Activated naive CD8-positive, alpha-beta T cell treated with anti-CD3 and anti-CD28 coated beads, Interleukin-2, amount 50 U/mL, for 24 hours (primary cell): ENCODE measurements around the gene MRC1.
A peak's percentile ranks its signal among the peaks of the same experiment; 100 is the strongest.

Experiments used
- ATAC-seq: fragments of 150-1000 bp; cut with Tn5 transposase; one replicate; pipeline ENCODE4 v1.10.0; 2021
- DNase-seq: peaks from one replicate; pipeline ENCODE4 v3.0.0; 2021
- H3K27ac Mint-ChIP-seq: one replicate; pipeline ENCODE4 v1.8.0; 2021; ENCODE audit warnings: mild to moderate bottlenecking, mixed read lengths
- H3K27me3 Mint-ChIP-seq: one replicate; pipeline ENCODE4 v1.8.0; 2021; ENCODE audit warnings: mixed read lengths
- H3K36me3 Mint-ChIP-seq: one replicate; pipeline ENCODE4 v1.8.0; 2021; ENCODE audit warnings: low read depth, mixed read lengths
- H3K4me1 Mint-ChIP-seq: one replicate; pipeline ENCODE4 v1.8.0; 2021; ENCODE audit warnings: mixed read lengths
- H3K4me3 Mint-ChIP-seq: one replicate; pipeline ENCODE4 v1.8.0; 2021; ENCODE audit warnings: mild to moderate bottlenecking, moderate library complexity, mixed read lengths
- H3K9me3 Mint-ChIP-seq: one replicate; pipeline ENCODE4 v1.8.0; 2021; ENCODE audit warnings: mixed read lengths

Gene MRC1

GRCh38 chr10:17880601-17881000 lies 71.5 kb downstream of the MRC1 start:
- ATAC-seq (no peak), DNase-seq (no peak)
- Mint-ChIP-seq H3K27ac (no peak overlapping the region), H3K9me3 (no peaks in the 10 kb centered on the region), H3K36me3 (no peaks in the 10 kb centered on the region), H3K4me1 (no peaks in the 10 kb centered on the region), H3K4me3 (no peak overlapping the region), H3K27me3 (no peaks in the 10 kb centered on the region)

- Mint-ChIP-seq H3K27ac (no peak overlapping the region), H3K9me3 (no peaks in the 10 kb centered on the region), H3K4me3 (no peak overlapping the region), H3K36me3 (no peaks in the 10 kb centered on the region), H3K27me3 (no peaks in the 10 kb centered on the region), H3K4me1 (no peaks in the 10 kb centered on the region)
- DNase-seq (no peak), ATAC-seq (no peak)
These were observed 73.4 kb downstream of the MRC1 start for GRCh38 chr10:17882557-17882956.

GRCh38 chr10:17883621-17884020 lies 74.5 kb downstream of the MRC1 start:
- Mint-ChIP-seq H3K9me3 (no peaks in the 10 kb centered on the region), H3K4me3 (no peak overlapping the region), H3K36me3 (no peaks in the 10 kb centered on the region), H3K27me3 (no peaks in the 10 kb centered on the region), H3K27ac (no peak overlapping the region), H3K4me1 (no peaks in the 10 kb centered on the region)
- DNase-seq, result no peak
- ATAC-seq, result no peak

DNA sequence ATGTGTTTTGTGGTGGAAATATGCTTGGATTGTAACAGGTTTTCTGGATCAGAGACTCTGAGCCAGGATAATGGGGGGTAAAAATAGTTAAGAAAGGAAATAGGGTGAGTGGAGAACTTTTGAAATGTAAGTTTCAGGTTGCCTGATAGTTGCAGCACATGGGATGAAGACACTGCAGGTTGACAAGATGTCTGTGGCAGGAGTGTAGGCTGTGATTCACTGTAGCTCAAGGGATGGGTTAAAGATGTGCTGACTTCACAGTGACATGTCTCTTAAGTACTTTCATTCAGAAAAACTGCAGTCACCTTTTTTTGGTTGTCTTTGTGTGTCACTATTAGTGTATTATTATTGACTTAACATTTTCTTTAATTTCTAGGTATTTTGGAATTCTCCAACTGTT lies 79.0 kb downstream of the MRC1 start:
- H3K4me3 Mint-ChIP-seq, result no peak overlapping the region
- no peaks in the 10 kb centered on the region for H3K4me1 Mint-ChIP-seq
- H3K36me3 Mint-ChIP-seq, result no peaks in the 10 kb centered on the region
- no peaks in the 10 kb centered on the region for H3K9me3 Mint-ChIP-seq
- H3K27ac Mint-ChIP-seq, result no peak overlapping the region
- no peak for DNase-seq
- no peak for ATAC-seq
- H3K27me3 Mint-ChIP-seq, result peaks cover 2% of the 10 kb centered on the region

- Mint-ChIP-seq H3K9me3 (no peaks in the 10 kb centered on the region), H3K27ac (no peak overlapping the region), H3K4me1 (no peaks in the 10 kb centered on the region), H3K27me3 (peaks cover 2% of the 10 kb centered on the region), H3K36me3 (no peaks in the 10 kb centered on the region), H3K4me3 (no peak overlapping the region)
- DNase-seq, result no peak
- ATAC-seq, result no peak
These were observed 82.3 kb downstream of the MRC1 start for GRCh38 chr10:17891435-17891834.

DNA sequence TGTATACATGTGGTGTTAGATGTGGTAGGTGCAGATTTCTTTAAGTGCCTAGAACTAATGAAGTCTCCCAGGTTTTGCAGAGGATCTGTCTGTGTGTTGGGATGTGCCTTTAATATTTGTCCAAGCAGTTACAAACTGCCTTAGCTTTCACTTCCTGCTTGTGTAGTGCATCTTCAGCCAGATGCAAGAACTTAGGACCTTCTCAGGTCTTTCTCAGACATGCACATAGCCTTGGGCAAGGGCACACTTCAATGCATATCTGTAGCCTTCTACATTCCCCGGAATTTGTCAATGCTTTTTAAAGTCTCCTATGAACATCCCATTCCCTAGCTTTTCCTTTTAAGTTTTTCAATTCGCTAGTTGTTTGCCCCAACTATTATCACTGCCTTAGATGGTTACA lies 95.4 kb downstream of the MRC1 start:
- no peaks in the 10 kb centered on the region for H3K9me3 Mint-ChIP-seq

GRCh38 chr10:17905491-17905890 lies 96.3 kb downstream of the MRC1 start:
- ATAC-seq (no peak), DNase-seq (no peak)
- Mint-ChIP-seq H3K4me1 (no peaks in the 10 kb centered on the region), H3K4me3 (no peak overlapping the region), H3K27me3 (no peaks in the 10 kb centered on the region), H3K36me3 (no peaks in the 10 kb centered on the region), H3K9me3 (no peaks in the 10 kb centered on the region), H3K27ac (no peak overlapping the region)

More for the DNA sequence above, 95.4 kb downstream of the MRC1 start:
- Mint-ChIP-seq H3K27me3 (no peaks in the 10 kb centered on the region), H3K4me3 (no peak overlapping the region), H3K36me3 (no peaks in the 10 kb centered on the region), H3K4me1 (no peaks in the 10 kb centered on the region), H3K27ac (no peak overlapping the region)
- no peak for DNase-seq
- ATAC-seq, result no peak

GRCh38 chr10:17906002-17906401 lies 96.9 kb downstream of the MRC1 start:
- H3K36me3 Mint-ChIP-seq, result no peaks in the 10 kb centered on the region
- DNase-seq (no peak), ATAC-seq (no peak)
- no peak overlapping the region for H3K27ac Mint-ChIP-seq
- H3K27me3 Mint-ChIP-seq, result no peaks in the 10 kb centered on the region
- no peak overlapping the region for H3K4me3 Mint-ChIP-seq
- no peaks in the 10 kb centered on the region for H3K4me1 Mint-ChIP-seq
- no peaks in the 10 kb centered on the region for H3K9me3 Mint-ChIP-seq

DNA sequence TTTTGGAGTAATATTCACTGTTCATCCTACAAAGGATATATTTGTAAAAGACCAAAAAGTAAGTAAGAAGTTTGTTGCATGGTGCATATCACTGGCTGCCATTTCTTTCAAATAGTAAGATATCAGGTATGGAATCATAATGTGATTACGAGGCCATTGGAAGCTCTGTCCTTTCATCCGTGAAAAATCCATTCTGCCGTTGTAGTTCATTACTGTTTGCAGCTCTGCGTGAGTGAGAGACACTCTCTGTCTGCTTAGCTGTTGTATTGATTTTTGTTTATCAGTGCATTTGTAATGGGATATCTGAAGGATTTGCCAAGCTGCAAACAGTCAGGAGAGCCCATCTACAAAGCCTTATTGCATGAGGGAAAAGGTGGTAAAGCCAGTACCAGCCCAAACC lies 98.5 kb downstream of the MRC1 start:
- Mint-ChIP-seq H3K4me1 (no peaks in the 10 kb centered on the region), H3K4me3 (no peak overlapping the region), H3K27me3 (no peaks in the 10 kb centered on the region), H3K36me3 (no peaks in the 10 kb centered on the region), H3K27ac (no peak overlapping the region), H3K9me3 (no peaks in the 10 kb centered on the region)
- no peak for ATAC-seq
- no peak for DNase-seq

GRCh38 chr10:17910125-17910789 lies 101.1 kb downstream of the MRC1 start:
- Mint-ChIP-seq H3K9me3 (no peaks in the 10 kb centered on the region), H3K36me3 (no peaks in the 10 kb centered on the region), H3K27me3 (no peaks in the 10 kb centered on the region), H3K27ac (no peak overlapping the region), H3K4me3 (no peak overlapping the region), H3K4me1 (no peaks in the 10 kb centered on the region)
- ATAC-seq (no peak), DNase-seq (peak; percentile 3)

DNA sequence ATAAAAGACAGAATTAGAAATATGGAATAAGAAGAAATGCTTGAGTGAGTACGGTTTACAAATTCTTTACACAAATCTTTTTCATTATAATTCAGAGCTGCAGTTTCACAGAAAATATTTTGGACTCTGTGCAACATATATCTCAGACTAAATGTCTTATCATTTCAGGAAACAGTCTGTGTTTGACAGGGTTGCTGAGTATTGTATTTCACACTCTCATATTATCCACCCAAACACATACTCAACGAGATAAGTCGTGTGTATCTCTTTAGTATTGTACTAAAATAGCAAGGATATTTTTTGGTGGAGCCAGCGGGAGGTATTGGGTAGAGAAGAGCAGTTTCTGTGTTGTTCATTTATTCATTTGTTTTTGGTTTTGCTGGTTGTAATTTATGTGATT lies 103.6 kb downstream of the MRC1 start:
- Mint-ChIP-seq H3K27ac (no peak overlapping the region), H3K27me3 (no peaks in the 10 kb centered on the region), H3K36me3 (no peaks in the 10 kb centered on the region), H3K4me1 (no peaks in the 10 kb centered on the region), H3K4me3 (no peak overlapping the region), H3K9me3 (no peaks in the 10 kb centered on the region)
- no peak for DNase-seq
- ATAC-seq, result no peak

GRCh38 chr10:17913604-17914003 lies 104.5 kb downstream of the MRC1 start:
- peaks cover 5% of the 10 kb centered on the region for H3K9me3 Mint-ChIP-seq
- H3K4me1 Mint-ChIP-seq, result no peaks in the 10 kb centered on the region
- no peaks in the 10 kb centered on the region for H3K36me3 Mint-ChIP-seq
- ATAC-seq, result no peak
- H3K4me3 Mint-ChIP-seq, result no peak overlapping the region
- no peak for DNase-seq
- H3K27ac Mint-ChIP-seq, result no peak overlapping the region
- H3K27me3 Mint-ChIP-seq, result no peaks in the 10 kb centered on the region

- no peak for ATAC-seq
- no peaks in the 10 kb centered on the region for H3K36me3 Mint-ChIP-seq
- H3K4me1 Mint-ChIP-seq, result no peaks in the 10 kb centered on the region
- no peaks in the 10 kb centered on the region for H3K27me3 Mint-ChIP-seq
- DNase-seq, result no peak
- no peak overlapping the region for H3K27ac Mint-ChIP-seq
- peaks cover 9% of the 10 kb centered on the region for H3K9me3 Mint-ChIP-seq
- H3K4me3 Mint-ChIP-seq, result no peak overlapping the region
These were observed 105.3 kb downstream of the MRC1 start for GRCh38 chr10:17914169-17915045.

DNA sequence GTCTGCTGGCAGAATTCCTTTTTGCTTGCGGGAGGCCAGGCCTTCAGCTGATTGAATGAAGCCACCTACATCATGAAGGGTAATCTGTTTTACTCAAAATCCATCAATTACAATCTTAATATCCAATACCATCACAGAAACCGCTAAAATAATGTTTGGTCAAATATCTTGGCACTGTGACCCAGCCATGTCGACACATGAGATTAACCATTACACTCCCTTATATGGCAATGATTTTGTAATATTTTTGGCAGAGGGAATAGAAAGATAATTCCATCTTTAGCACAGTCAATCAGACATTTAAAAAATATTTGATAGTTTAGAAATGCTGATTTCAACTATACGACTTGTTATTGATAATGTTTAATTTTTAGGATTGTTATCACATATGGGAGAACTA lies 106.0 kb downstream of the MRC1 start:
- no peaks in the 10 kb centered on the region for H3K4me1 Mint-ChIP-seq
- DNase-seq (no peak), ATAC-seq (no peak)
- no peak overlapping the region for H3K4me3 Mint-ChIP-seq
- H3K36me3 Mint-ChIP-seq, result no peaks in the 10 kb centered on the region
- H3K9me3 Mint-ChIP-seq, result peaks cover 9% of the 10 kb centered on the region
- no peaks in the 10 kb centered on the region for H3K27me3 Mint-ChIP-seq
- H3K27ac Mint-ChIP-seq, result no peak overlapping the region

GRCh38 chr10:17918187-17918903 lies 109.2 kb downstream of the MRC1 start:
- no peaks in the 10 kb centered on the region for H3K27me3 Mint-ChIP-seq
- no peak overlapping the region for H3K4me3 Mint-ChIP-seq

More at GRCh38 chr10:17918187-17918903, 109.2 kb downstream of the MRC1 start:
- H3K27ac Mint-ChIP-seq, result no peak overlapping the region
- ATAC-seq, result no peak
- H3K4me1 Mint-ChIP-seq, result no peaks in the 10 kb centered on the region
- H3K36me3 Mint-ChIP-seq, result no peaks in the 10 kb centered on the region
- no peak for DNase-seq
- peaks cover 9% of the 10 kb centered on the region for H3K9me3 Mint-ChIP-seq
